HepG2 (cell line): ENCODE data around the gene SYNGAP1. TPM values are rescaled to one million over a fixed set of nuclear protein-coding genes. Genes with fewer than 3 reads are reported as not detected.
A peak's percentile ranks its signal among the peaks of the same experiment; 100 is the strongest.

ENCODE experiments used
- ATRX ChIP-seq: sonication (generic); formaldehyde crosslinking; IDR thresholded peaks from 2 replicates; pipeline ENCODE4 v1.4.0; 2020; ENCODE audit warnings: missing genetic modification reagents, borderline replicate concordance
- KAT8 ChIP-seq: IDR thresholded peaks from 2 replicates; pipeline ENCODE4 v1.6.1; 2016; ENCODE audit warnings: missing genetic modification reagents, missing compliant biosample characterization
- MIER3 ChIP-seq: IDR thresholded peaks from 2 replicates; pipeline ENCODE4 v1.6.1; 2016; ENCODE audit warnings: missing compliant biosample characterization, borderline replicate concordance
- NCOA1 ChIP-seq: sonication (generic); formaldehyde crosslinking; IDR thresholded peaks from 2 replicates; pipeline ENCODE4 v1.9.0; 2021; ENCODE audit warnings: missing genetic modification reagents
- POLR2AphosphoS2 ChIP-seq: IDR thresholded peaks from 2 replicates; pipeline ENCODE4 v1.6.1; 2011; ENCODE audit warnings: low read depth, low read length, improper control_type of control experiment
- RBM39 ChIP-seq: fragments of 200-400 bp; formaldehyde crosslinking; IDR thresholded peaks from one replicate; pipeline ENCODE4 v1.6.1; 2018; ENCODE audit warnings: antibody characterized with exemption, mild to moderate bottlenecking, low read depth, low read length; ENCODE audit not compliant: poor library complexity, severe bottlenecking
- RERE ChIP-seq: IDR thresholded peaks from 2 replicates; pipeline ENCODE4 v1.6.1; 2016; ENCODE audit warnings: low read depth, missing genetic modification reagents, missing compliant biosample characterization
- SOX6 ChIP-seq, 2 experiments: fragments of 450-650 bp in 1 of 2; sonication (generic) in 1 of 2; formaldehyde crosslinking in 1 of 2; IDR thresholded peaks; 2 replicates each; pipeline versions ENCODE4 v1.4.0 to v1.6.1; 2017 to 2020; ENCODE audit warnings: antibody characterized with exemption in 1 of 2, mild to moderate bottlenecking in 1 of 2, missing genetic modification reagents in 1 of 2
- ZFAT ChIP-seq: sonication (generic); formaldehyde crosslinking; conservative IDR thresholded peaks from 2 replicates; pipeline ENCODE4 v1.8.1; 2023; ENCODE audit warnings: missing genetic modification reagents, inconsistent platforms
- ZFP36 ChIP-seq: fragments of 150-350 bp; IDR thresholded peaks from 2 replicates; pipeline ENCODE4 v1.6.1; 2018; ENCODE audit warnings: borderline replicate concordance, low read length, low read depth; ENCODE audit not compliant: partially characterized antibody
- ZNF224 ChIP-seq: sonication (generic); formaldehyde crosslinking; IDR thresholded peaks from 2 replicates; pipeline ENCODE4 v1.5.0; 2020; ENCODE audit warnings: mild to moderate bottlenecking, missing genetic modification reagents
- ZNF761 ChIP-seq: sonication (generic); formaldehyde crosslinking; conservative IDR thresholded peaks from 2 replicates; pipeline ENCODE4 v1.4.0; 2020; ENCODE audit warnings: mild to moderate bottlenecking, missing genetic modification reagents
- polyA plus RNA-seq, 8 experiments: library from polyadenylated mRNA; depleted of rRNA in 3 of 8; stranded (reverse) in 7 of 8; unstranded in 1 of 8; fragments of >200 nt; fragmentation: Illumina TruSeq in 4 of 8; extraction: Trizol in 4 of 8; gene quantifications; 2 replicates each; pipeline versions ENCODE4 v1.2.1 to v1.2.3, GENCODE V29; 2011 to 2016; ENCODE audit warnings: low read depth in 4 of 8, missing spikeins in 1 of 8, mixed read lengths in 1 of 8; ENCODE audit not compliant: insufficient read depth in 1 of 8
- total RNA-seq, 5 experiments: library from RNA; depleted of rRNA; stranded (reverse); fragments of >200 nt; fragmentation: Illumina TruSeq; extraction: Trizol; gene quantifications; 2 replicates each; pipeline ENCODE4 v1.2.3, GENCODE V29; 2016; ENCODE audit warnings: low read depth in 1 of 5
- TF ChIP-seq, protein P1 (sequence below): sonication (generic); formaldehyde crosslinking; IDR thresholded peaks from 2 replicates; pipeline ENCODE4; 2020; ENCODE audit warnings: missing genetic modification reagents, mild to moderate bottlenecking, borderline replicate concordance
- TF ChIP-seq, protein P2 (sequence below): sonication (generic); formaldehyde crosslinking; IDR thresholded peaks from 2 replicates; pipeline ENCODE4 v1.9.0; 2022; ENCODE audit warnings: missing genetic modification reagents, mild to moderate bottlenecking, borderline replicate concordance
- TF ChIP-seq, protein P3 (sequence below): sonication (generic); formaldehyde crosslinking; IDR thresholded peaks from 2 replicates; pipeline ENCODE4 v1.4.0; 2020; ENCODE audit warnings: missing genetic modification reagents, borderline replicate concordance

The SYNGAP1 gene
- total and polyA plus RNA-seq, 2 of the 13 experiments (the other 11 are each of a cell fraction or from before 2014, with no cell fraction given), result 0.75 to 1.1 TPM

DNA sequence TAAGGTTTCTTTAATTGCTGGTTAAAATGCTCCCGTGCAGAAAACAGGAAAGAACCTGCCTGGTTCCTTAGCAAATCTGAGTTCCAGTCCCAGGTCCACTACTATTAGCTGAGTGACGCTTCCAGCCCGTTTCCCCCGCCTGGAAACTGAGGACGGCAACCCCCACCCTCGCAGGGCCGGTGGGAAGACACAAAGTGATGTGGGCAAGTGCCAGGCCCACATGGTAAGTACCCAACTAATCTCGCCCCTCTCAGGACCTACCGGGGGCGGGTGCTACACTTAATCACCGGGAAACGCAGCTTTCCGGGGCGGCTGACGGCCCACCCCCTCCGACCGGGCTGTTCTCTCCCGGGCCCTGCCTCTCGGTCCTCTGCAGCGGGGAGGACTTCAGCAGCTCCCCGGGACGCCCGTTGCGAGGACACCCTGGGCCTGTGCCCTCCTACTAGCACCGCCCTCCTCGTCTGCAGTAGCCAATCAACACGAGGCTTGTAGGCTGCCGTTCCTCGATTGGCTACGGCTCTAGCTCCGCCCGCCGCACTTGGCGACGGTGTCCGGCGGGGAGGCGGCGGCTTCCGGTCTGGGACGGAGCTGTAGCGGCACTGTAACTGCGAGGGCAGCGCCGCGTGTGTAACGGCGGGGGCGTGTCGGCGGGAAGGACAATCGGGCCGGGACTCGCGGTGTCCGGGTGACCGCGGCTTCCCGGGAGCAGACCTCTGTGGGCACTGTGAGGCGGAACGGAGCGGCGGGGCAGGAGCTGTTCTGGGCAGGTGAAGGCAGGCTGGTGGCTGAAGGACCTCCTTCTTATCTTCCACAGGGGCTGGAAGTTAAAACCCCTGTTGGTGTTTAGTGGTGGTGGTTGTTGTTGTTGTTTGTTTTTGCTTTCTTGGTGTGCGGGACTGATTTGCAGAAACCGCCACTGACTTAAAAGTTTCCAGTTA lies 34.4 kb downstream of the SYNGAP1 start, which contains the start of gene ZBTB9 (continued):
- peak; percentile 89 for TF ChIP-seq RBM39
- TF ChIP-seq, protein P1, sequence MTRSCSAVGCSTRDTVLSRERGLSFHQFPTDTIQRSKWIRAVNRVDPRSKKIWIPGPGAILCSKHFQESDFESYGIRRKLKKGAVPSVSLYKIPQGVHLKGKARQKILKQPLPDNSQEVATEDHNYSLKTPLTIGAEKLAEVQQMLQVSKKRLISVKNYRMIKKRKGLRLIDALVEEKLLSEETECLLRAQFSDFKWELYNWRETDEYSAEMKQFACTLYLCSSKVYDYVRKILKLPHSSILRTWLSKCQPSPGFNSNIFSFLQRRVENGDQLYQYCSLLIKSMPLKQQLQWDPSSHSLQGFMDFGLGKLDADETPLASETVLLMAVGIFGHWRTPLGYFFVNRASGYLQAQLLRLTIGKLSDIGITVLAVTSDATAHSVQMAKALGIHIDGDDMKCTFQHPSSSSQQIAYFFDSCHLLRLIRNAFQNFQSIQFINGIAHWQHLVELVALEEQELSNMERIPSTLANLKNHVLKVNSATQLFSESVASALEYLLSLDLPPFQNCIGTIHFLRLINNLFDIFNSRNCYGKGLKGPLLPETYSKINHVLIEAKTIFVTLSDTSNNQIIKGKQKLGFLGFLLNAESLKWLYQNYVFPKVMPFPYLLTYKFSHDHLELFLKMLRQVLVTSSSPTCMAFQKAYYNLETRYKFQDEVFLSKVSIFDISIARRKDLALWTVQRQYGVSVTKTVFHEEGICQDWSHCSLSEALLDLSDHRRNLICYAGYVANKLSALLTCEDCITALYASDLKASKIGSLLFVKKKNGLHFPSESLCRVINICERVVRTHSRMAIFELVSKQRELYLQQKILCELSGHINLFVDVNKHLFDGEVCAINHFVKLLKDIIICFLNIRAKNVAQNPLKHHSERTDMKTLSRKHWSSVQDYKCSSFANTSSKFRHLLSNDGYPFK (CRISPR knock-in tag), result peak; percentile 92; the same call in 1 of the 2 replicates
- TF ChIP-seq KAT8, result peak; percentile 98
- peak; percentile 82 for TF ChIP-seq ZNF761 (CRISPR knock-in tag)
- no peak for TF ChIP-seq POLR2AphosphoS2
- no peak for TF ChIP-seq NCOA1
- TF ChIP-seq, protein P2, sequence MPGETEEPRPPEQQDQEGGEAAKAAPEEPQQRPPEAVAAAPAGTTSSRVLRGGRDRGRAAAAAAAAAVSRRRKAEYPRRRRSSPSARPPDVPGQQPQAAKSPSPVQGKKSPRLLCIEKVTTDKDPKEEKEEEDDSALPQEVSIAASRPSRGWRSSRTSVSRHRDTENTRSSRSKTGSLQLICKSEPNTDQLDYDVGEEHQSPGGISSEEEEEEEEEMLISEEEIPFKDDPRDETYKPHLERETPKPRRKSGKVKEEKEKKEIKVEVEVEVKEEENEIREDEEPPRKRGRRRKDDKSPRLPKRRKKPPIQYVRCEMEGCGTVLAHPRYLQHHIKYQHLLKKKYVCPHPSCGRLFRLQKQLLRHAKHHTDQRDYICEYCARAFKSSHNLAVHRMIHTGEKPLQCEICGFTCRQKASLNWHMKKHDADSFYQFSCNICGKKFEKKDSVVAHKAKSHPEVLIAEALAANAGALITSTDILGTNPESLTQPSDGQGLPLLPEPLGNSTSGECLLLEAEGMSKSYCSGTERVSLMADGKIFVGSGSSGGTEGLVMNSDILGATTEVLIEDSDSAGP (CRISPR knock-in tag), result peak; percentile 92
- 0 out of 2 replicates have a peak, but pooled peaks have one; percentile 72 for TF ChIP-seq MIER3
- TF ChIP-seq, protein P3, sequence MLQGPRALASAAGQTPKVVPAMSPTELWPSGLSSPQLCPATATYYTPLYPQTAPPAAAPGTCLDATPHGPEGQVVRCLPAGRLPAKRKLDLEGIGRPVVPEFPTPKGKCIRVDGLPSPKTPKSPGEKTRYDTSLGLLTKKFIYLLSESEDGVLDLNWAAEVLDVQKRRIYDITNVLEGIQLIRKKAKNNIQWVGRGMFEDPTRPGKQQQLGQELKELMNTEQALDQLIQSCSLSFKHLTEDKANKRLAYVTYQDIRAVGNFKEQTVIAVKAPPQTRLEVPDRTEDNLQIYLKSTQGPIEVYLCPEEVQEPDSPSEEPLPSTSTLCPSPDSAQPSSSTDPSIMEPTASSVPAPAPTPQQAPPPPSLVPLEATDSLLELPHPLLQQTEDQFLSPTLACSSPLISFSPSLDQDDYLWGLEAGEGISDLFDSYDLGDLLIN, result no peak
- TF ChIP-seq ATRX, result no peak
- 0 out of 2 replicates have a peak, but pooled peaks have one; percentile 8 for TF ChIP-seq RERE (CRISPR knock-in tag)
- TF ChIP-seq ZFP36, result no peak
- peak; percentile 97 for TF ChIP-seq ZNF224 (CRISPR knock-in tag)
- TF ChIP-seq SOX6 (IDR thresholded peaks at IDR 0.05), result no peak
- peak; percentile 74 for TF ChIP-seq SOX6 (CRISPR knock-in tag; IDR thresholded peaks at IDR 0.05)
- TF ChIP-seq ZFAT (CRISPR knock-in tag), result no peak
